ENCODE measurements around the gene ZEB1. TPM values are rescaled to one million over a fixed set of nuclear protein-coding genes. Genes with fewer than 3 reads are reported as not detected.

ZEB1 gene
- total and polyA plus RNA-seq, 9 of the 15 experiments (the other 6 are each of a cell fraction or from before 2014, with no cell fraction given): 2.1 to 8.4 (median 4.9) TPM

DNA sequence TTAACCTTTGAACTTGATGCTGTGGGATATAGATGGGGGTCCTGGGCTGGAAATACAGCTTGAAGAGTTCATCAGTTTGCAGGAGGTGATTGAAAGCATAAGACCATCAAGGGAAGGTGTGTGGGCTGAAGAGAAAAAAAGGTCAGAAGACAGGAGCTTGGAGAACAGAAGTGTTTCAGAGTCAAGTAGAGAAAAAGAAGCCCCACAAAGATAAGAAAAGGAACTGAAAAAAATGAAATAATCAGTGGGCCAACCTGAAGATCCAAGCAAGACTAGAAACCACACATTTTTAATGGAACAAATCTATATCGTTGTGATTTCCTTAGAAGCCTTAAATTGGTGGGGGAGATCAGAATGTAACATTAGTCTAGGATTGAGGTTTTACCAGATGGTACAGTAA lies 22.5 kb downstream of the ZEB1 start:
- TF ChIP-seq ZFPM2 (CRISPR knock-in tag; IDR thresholded peaks at IDR 0.05): no peak
- TF ChIP-seq, protein P1, sequence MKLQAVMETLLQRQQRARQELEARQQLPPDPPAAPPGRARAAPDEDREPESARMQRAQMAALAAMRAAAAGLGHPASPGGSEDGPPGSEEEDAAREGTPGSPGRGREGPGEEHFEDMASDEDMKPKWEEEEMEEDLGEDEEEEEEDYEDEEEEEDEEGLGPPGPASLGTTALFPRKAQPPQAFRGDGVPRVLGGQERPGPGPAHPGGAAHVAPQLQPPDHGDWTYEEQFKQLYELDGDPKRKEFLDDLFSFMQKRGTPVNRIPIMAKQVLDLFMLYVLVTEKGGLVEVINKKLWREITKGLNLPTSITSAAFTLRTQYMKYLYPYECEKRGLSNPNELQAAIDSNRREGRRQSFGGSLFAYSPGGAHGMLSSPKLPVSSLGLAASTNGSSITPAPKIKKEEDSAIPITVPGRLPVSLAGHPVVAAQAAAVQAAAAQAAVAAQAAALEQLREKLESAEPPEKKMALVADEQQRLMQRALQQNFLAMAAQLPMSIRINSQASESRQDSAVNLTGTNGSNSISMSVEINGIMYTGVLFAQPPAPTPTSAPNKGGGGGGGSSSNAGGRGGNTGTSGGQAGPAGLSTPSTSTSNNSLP (IDR thresholded peaks at IDR 0.05; ENCODE audit: borderline replicate concordance, low read depth, low read length): no peak
- no peak for TF ChIP-seq ATF7 (IDR thresholded peaks at IDR 0.05)
- no peak for TF ChIP-seq ZNF57 (CRISPR knock-in tag; IDR thresholded peaks at IDR 0.05)
- TF ChIP-seq CTBP1 (IDR thresholded peaks at IDR 0.05; ENCODE audit: borderline replicate concordance): no peak
- TF ChIP-seq C11orf30 (IDR thresholded peaks at IDR 0.05; ENCODE audit: low read depth): no peak
- no peak for TF ChIP-seq CHD4 (IDR thresholded peaks at IDR 0.05; ENCODE audit: insufficient read depth, insufficient replicate concordance, low read depth, low read length, poor library complexity, severe bottlenecking)
- no peak for TF ChIP-seq ZBED1 (IDR thresholded peaks at IDR 0.05)
- TF ChIP-seq SP1 (CRISPR knock-in tag; IDR thresholded peaks at IDR 0.05): no peak
- TF ChIP-seq ARID2 (IDR thresholded peaks at IDR 0.05): no peak
- TF ChIP-seq ZNF584 (CRISPR knock-in tag; IDR thresholded peaks at IDR 0.05; ENCODE audit: low read depth): no peak
- TF ChIP-seq RCOR1 (IDR thresholded peaks at IDR 0.05; ENCODE audit: borderline replicate concordance in 1 of 2, low read depth in 2 of 2, low read length in 2 of 2): no peak
- TF ChIP-seq NR3C1 (CRISPR knock-in tag; IDR thresholded peaks at IDR 0.05): no peak
- TF ChIP-seq, protein P2, sequence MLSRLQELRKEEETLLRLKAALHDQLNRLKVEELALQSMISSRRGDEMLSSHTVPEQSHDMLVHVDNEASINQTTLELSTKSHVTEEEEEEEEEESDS (CRISPR knock-in tag; IDR thresholded peaks at IDR 0.05): no peak
- intact Hi-C loops (cut with micrococcal nuclease): no loop called here
- no peak overlapping the region for H3K27ac ChIP-seq (ENCODE audit: extremely low read depth, low read depth, low read length)
- ATAC-seq: no peak
- H3K9ac ChIP-seq (ENCODE audit: insufficient read depth in 1 of 2, low read depth in 2 of 2, low read length in 2 of 2): no peak overlapping the region
- no peak overlapping the region for H2AFZ ChIP-seq (ENCODE audit: low read depth, low read length)
- no peaks in the 10 kb centered on the region for H3K9me1 ChIP-seq (ENCODE audit: control insufficient read depth, insufficient read depth, low read length)
- ChIA-PET CTCF (ENCODE audit: low intra/inter-chr PET ratio) (no interaction called here), POLR2A (no interaction called here)
- WGBS (ENCODE audit: insufficient coverage, low coverage, missing lambda C conversion rate): 4% methylated on average over 1 of the region's 1 CpG
- no peaks in the 10 kb centered on the region for H3K4me1 ChIP-seq (replicated peaks in 1 of 2; ENCODE audit: control insufficient read depth in 2 of 2, insufficient read depth in 2 of 2, low read length in 2 of 2)
- no peak overlapping the region for H3K4me3 ChIP-seq
- no peak overlapping the region for H3K4me2 ChIP-seq (ENCODE audit: insufficient read depth, low read length)
- H3K36me3 ChIP-seq (ENCODE audit: control insufficient read depth, insufficient read depth, low read length): no peaks in the 10 kb centered on the region
- no peak for FAIRE-seq
- H3K27me3 ChIP-seq (ENCODE audit: control insufficient read depth in 2 of 2, insufficient read depth in 2 of 2, low read length in 2 of 2): no peaks in the 10 kb centered on the region
- in situ Hi-C loops (cut with MboI): no loop called here
- H3K79me2 ChIP-seq (ENCODE audit: control insufficient read depth, insufficient read depth, low read length): no peaks in the 10 kb centered on the region
- H3K9me3 ChIP-seq (replicated peaks; ENCODE audit: control insufficient read depth, insufficient read depth, low read depth, low read length): no peaks in the 10 kb centered on the region
- no peak for DNase-seq (ENCODE audit: extremely low read depth in 1 of 4, low spot score in 3 of 4)
- H4K20me1 ChIP-seq (replicated peaks; ENCODE audit: control insufficient read depth, insufficient read depth, low read length): no peaks in the 10 kb centered on the region
- BruUV-seq (replicated peaks): no TSS peak
